ENCODE measurements around the gene SLC2A14.

DNA sequence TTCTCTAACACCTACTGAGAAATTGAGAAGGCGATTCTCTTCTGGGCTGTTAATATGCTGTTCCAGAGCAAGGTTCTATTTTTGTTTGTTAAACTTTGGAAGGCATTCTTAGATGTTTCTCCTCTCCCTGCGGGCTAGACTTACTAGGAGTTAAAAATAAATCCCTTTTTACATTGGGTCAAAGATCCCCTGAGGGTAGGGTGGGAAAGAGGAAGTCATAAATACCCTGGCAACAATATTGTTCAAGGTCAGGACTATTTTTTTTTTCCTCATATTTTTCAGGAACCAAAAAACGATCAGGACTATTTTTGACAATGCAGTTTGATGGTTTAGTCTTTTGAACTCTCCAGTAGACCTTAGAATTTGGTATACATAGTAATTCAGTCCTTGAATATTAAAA is 12.0 kb upstream of the SLC2A14 start:
- TF ChIP-seq POLR2A (IDR thresholded peaks at IDR 0.05) (no peak), EP300 (IDR thresholded peaks at IDR 0.05; ENCODE audit: low read depth) (no peak)
- TF ChIP-seq, protein P1, sequence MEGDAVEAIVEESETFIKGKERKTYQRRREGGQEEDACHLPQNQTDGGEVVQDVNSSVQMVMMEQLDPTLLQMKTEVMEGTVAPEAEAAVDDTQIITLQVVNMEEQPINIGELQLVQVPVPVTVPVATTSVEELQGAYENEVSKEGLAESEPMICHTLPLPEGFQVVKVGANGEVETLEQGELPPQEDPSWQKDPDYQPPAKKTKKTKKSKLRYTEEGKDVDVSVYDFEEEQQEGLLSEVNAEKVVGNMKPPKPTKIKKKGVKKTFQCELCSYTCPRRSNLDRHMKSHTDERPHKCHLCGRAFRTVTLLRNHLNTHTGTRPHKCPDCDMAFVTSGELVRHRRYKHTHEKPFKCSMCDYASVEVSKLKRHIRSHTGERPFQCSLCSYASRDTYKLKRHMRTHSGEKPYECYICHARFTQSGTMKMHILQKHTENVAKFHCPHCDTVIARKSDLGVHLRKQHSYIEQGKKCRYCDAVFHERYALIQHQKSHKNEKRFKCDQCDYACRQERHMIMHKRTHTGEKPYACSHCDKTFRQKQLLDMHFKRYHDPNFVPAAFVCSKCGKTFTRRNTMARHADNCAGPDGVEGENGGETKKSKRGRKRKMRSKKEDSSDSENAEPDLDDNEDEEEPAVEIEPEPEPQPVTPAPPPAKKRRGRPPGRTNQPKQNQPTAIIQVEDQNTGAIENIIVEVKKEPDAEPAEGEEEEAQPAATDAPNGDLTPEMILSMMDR (IDR thresholded peaks at IDR 0.05) = no peak

Measured in transverse colon (tissue), 3 donors.